ENCODE measurements around the gene GSG1L.

The GSG1L gene

DNA sequence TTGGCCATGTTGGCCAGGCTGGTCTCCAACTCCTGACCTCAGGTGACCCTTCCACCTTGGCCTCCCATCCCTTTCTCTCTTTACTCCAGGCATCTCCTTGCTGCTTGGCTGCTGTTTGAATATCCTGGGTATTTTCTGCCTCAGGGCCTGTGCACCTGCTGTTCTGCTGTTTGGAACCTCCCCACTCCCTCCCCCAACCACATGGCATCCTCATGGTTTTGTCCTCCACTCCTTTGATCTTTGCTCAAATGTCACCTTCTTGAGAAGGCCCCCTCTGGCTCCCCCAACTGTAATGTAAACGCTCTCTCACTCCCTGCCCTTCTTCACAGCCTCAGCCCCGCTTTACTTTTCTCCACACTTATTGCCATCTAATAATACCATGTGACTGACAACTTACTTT is 152.0 kb downstream of the GSG1L start:
- Histone ChIP-seq H2AFZ (ENCODE audit: low read depth, low read length, severe bottlenecking) (no peak overlapping the region), H3K79me2 (ENCODE audit: insufficient read depth, low read length) (no peaks in the 10 kb centered on the region), H3K27ac (ENCODE audit: low read depth, low read length) (no peak overlapping the region), H3K36me3 (ENCODE audit: low read length) (no peaks in the 10 kb centered on the region), H3K4me3 (ENCODE audit: insufficient read depth, low read length, poor library complexity, severe bottlenecking) (no peak overlapping the region), H4K20me1 (ENCODE audit: low read depth, low read length) (no peaks in the 10 kb centered on the region), H3K9me3 (ENCODE audit: insufficient read depth, low read length) (no peaks in the 10 kb centered on the region), H3K27me3 (ENCODE audit: low read length) (no peaks in the 10 kb centered on the region), H3F3A (ENCODE audit: insufficient read depth) (no peaks in the 10 kb centered on the region), H3K4me2 (ENCODE audit: low read depth, low read length, poor library complexity, severe bottlenecking) (no peak overlapping the region), H3K9me2 (replicated peaks; ENCODE audit: insufficient read depth, low read length) (no peaks in the 10 kb centered on the region), H3K9ac (ENCODE audit: low read length) (no peak overlapping the region)
- TF ChIP-seq, protein P1, sequence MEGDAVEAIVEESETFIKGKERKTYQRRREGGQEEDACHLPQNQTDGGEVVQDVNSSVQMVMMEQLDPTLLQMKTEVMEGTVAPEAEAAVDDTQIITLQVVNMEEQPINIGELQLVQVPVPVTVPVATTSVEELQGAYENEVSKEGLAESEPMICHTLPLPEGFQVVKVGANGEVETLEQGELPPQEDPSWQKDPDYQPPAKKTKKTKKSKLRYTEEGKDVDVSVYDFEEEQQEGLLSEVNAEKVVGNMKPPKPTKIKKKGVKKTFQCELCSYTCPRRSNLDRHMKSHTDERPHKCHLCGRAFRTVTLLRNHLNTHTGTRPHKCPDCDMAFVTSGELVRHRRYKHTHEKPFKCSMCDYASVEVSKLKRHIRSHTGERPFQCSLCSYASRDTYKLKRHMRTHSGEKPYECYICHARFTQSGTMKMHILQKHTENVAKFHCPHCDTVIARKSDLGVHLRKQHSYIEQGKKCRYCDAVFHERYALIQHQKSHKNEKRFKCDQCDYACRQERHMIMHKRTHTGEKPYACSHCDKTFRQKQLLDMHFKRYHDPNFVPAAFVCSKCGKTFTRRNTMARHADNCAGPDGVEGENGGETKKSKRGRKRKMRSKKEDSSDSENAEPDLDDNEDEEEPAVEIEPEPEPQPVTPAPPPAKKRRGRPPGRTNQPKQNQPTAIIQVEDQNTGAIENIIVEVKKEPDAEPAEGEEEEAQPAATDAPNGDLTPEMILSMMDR (IDR thresholded peaks at IDR 0.05; ENCODE audit: insufficient read depth, low read length, poor library complexity, severe bottlenecking) = no peak
- TF ChIP-seq EZH2phosphoT487 (conservative IDR thresholded peaks at IDR 0.05; ENCODE audit: low read length) = no peak

DNA sequence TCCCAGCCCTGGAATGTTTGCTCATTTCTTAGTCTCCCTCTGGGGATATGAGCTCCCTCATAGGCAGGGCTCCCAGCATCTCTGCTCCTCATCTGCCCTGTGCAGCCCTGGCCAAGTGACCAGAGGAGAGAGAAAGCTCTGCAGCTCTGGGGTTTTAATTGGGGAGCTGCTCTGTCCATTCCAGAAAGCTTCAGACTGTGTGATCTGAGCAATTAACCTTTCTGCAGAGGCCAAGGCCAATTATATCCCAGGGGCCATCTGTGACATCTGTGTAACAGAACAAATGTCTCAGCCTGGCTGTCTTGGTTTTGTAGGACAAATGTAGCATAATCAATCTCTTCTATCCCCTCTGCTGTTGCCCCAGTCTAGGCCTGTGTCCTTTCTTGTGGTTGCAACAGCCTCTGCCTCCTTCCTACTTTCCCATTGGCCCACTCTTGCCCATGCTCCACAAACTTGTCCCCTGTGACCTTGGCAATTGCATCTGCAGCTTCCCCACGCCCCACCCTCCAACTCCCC is 156.0 kb downstream of the GSG1L start:
- Histone ChIP-seq H3K27me3 (ENCODE audit: low read length) (no peaks in the 10 kb centered on the region), H2AFZ (ENCODE audit: low read depth, low read length, severe bottlenecking) (no peak overlapping the region), H4K20me1 (ENCODE audit: low read depth, low read length) (no peaks in the 10 kb centered on the region), H3K79me2 (ENCODE audit: insufficient read depth, low read length) (no peaks in the 10 kb centered on the region), H3K4me2 (ENCODE audit: low read depth, low read length, poor library complexity, severe bottlenecking) (no peak overlapping the region), H3K9ac (ENCODE audit: low read length) (no peak overlapping the region), H3K9me3 (ENCODE audit: insufficient read depth, low read length) (no peaks in the 10 kb centered on the region), H3F3A (ENCODE audit: insufficient read depth) (no peaks in the 10 kb centered on the region), H3K27ac (ENCODE audit: low read depth, low read length) (no peak overlapping the region), H3K36me3 (ENCODE audit: low read length) (no peaks in the 10 kb centered on the region), H3K4me3 (ENCODE audit: insufficient read depth, low read length, poor library complexity, severe bottlenecking) (no peak overlapping the region), H3K9me2 (replicated peaks; ENCODE audit: insufficient read depth, low read length) (no peaks in the 10 kb centered on the region)
- TF ChIP-seq, protein P1 (IDR thresholded peaks at IDR 0.05; ENCODE audit: insufficient read depth, low read length, poor library complexity, severe bottlenecking) = no peak
- no peak for TF ChIP-seq EZH2phosphoT487 (conservative IDR thresholded peaks at IDR 0.05; ENCODE audit: low read length)

DNA sequence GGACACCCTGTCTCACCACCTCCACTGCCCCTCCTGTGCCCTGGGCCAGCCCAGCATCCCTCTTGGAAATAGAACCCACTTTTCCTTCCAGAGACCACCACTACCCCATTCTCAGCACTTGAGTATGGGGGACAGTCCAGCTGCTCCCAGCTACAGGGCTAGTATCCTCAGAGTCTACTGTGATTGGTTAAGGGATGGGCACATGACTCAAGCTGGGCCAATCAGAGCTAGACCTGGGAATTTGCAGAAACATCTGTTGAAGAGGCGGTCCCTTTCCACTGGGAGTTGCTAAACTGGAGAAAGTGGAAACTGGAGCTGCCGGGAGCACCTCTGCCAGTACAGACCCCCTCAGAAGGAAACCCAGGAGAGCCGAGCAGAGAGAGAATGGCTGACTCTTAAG is 156.6 kb downstream of the GSG1L start:
- Histone ChIP-seq H3K27me3 (ENCODE audit: low read length) (no peaks in the 10 kb centered on the region), H3K27ac (ENCODE audit: low read depth, low read length) (no peak overlapping the region)

More for the DNA sequence above, 156.6 kb downstream of the GSG1L start:
- Histone ChIP-seq H3F3A (ENCODE audit: insufficient read depth) (no peaks in the 10 kb centered on the region), H3K4me2 (ENCODE audit: low read depth, low read length, poor library complexity, severe bottlenecking) (no peak overlapping the region), H3K4me3 (ENCODE audit: insufficient read depth, low read length, poor library complexity, severe bottlenecking) (no peak overlapping the region), H3K9me2 (replicated peaks; ENCODE audit: insufficient read depth, low read length) (no peaks in the 10 kb centered on the region), H3K36me3 (ENCODE audit: low read length) (no peaks in the 10 kb centered on the region), H3K79me2 (ENCODE audit: insufficient read depth, low read length) (no peaks in the 10 kb centered on the region), H2AFZ (ENCODE audit: low read depth, low read length, severe bottlenecking) (no peak overlapping the region), H3K9ac (ENCODE audit: low read length) (no peak overlapping the region), H4K20me1 (ENCODE audit: low read depth, low read length) (no peaks in the 10 kb centered on the region), H3K9me3 (ENCODE audit: insufficient read depth, low read length) (no peaks in the 10 kb centered on the region)
- TF ChIP-seq EZH2phosphoT487 (conservative IDR thresholded peaks at IDR 0.05; ENCODE audit: low read length) = no peak
- TF ChIP-seq, protein P1 (IDR thresholded peaks at IDR 0.05; ENCODE audit: insufficient read depth, low read length, poor library complexity, severe bottlenecking) = no peak
